Effector memory CD4-positive, alpha-beta T cell (primary cell): ENCODE data around the gene KIF14.

Experiments
- DNase-seq, 3 donors: peaks; one replicate each; pipeline ENCODE4 v3.0.0-alpha.2; 2020
- H3K27ac ChIP-seq: 2 replicates; pipeline ENCODE4 v1.7.0; 2013; ENCODE audit warnings: mild to moderate bottlenecking, low read length, moderate library complexity; ENCODE audit not compliant: insufficient read depth, poor library complexity, severe bottlenecking
- H3K27me3 ChIP-seq: replicated peaks from 2 replicates; pipeline ENCODE4 v1.7.0; 2013; ENCODE audit warnings: mild to moderate bottlenecking, low read length; ENCODE audit not compliant: insufficient read depth, control insufficient read depth, poor library complexity, severe bottlenecking
- H3K36me3 ChIP-seq: 2 replicates; pipeline ENCODE4 v1.7.0; 2013; ENCODE audit warnings: mild to moderate bottlenecking, low read length, moderate library complexity; ENCODE audit not compliant: control insufficient read depth, insufficient read depth
- H3K4me1 ChIP-seq: 2 replicates; pipeline ENCODE4 v1.7.0; 2013; ENCODE audit warnings: low read length, mild to moderate bottlenecking; ENCODE audit not compliant: control insufficient read depth, insufficient read depth, poor library complexity, severe bottlenecking
- H3K4me3 ChIP-seq: 2 replicates; pipeline ENCODE4 v1.7.0; 2013; ENCODE audit warnings: low read length, low read depth, mild to moderate bottlenecking; ENCODE audit not compliant: insufficient read depth, poor library complexity, severe bottlenecking
- H3K9me3 ChIP-seq: 2 replicates; pipeline ENCODE4 v1.7.0; 2013; ENCODE audit warnings: mild to moderate bottlenecking, low read length, moderate library complexity; ENCODE audit not compliant: control insufficient read depth

Gene KIF14

DNA sequence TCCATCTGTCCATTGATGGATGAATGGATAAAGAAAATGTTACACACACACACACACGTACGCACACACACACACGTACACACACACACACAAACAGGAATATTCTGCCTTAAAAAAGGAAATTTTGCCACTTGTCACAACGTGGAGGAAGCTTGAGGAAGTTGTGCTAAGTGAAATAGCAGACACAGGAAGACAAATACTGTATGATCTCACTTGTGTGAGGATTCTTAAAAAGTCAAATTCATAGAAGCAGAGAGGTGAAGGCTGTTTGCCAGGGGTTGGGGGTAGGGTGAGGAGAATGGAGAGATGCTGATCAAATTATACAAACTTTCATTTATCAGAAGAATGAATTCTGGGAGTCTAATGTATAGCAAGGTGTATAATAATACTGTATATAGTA lies 73.2 kb downstream of the KIF14 start:
- no peaks in the 10 kb centered on the region for H3K27me3 ChIP-seq
- H3K4me1 ChIP-seq: no peaks in the 10 kb centered on the region
- no peaks in the 10 kb centered on the region for H3K36me3 ChIP-seq
- no peak for DNase-seq
- no peak overlapping the region for H3K4me3 ChIP-seq
- no peaks in the 10 kb centered on the region for H3K9me3 ChIP-seq
- H3K27ac ChIP-seq: no peak overlapping the region

DNA sequence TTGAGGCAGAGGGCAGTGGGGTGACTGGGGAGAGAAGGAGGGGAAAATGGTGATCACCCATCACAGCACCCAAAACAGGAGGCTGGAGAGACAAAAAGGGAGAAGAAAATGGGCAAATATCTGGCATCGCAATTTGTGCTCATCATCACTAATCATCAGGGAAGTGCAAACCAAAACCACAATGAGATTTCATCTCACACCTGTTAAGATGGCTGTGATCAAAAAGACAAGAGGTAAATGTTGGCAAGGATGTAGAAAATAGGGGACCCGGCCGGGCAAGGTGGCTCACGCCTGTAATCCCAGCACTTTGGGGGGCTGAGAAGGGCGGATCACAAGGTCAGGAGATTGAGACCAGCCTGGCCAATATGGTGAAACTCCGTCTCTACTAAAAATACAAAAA lies 74.0 kb downstream of the KIF14 start:
- Histone ChIP-seq H3K36me3 (no peaks in the 10 kb centered on the region), H3K27ac (no peak overlapping the region), H3K9me3 (no peaks in the 10 kb centered on the region), H3K27me3 (no peaks in the 10 kb centered on the region), H3K4me1 (no peaks in the 10 kb centered on the region), H3K4me3 (no peak overlapping the region)
- DNase-seq: no peak

DNA sequence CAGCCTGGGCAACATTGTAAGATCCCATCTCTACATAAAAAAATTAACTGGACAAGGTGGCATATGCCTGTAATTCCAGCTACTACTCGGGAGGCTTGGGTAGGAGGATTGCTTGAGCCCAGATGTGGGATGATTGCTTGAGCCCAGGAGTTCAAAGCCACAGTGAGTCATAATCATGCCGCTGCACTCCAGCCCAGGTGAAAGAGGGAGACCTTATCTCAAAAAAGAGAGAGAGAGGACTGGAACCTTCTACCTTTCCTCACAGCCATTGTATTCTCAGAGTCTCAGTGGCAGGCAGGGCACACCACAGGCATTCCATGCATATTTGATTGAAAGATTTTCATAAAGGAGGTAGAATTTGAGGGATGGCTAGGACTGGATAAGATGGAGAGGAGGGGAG lies 78.4 kb downstream of the KIF14 start:
- H3K4me3 ChIP-seq: no peak overlapping the region
- no peaks in the 10 kb centered on the region for H3K27me3 ChIP-seq
- no peaks in the 10 kb centered on the region for H3K9me3 ChIP-seq
- DNase-seq: no peak
- no peaks in the 10 kb centered on the region for H3K36me3 ChIP-seq
- no peak overlapping the region for H3K27ac ChIP-seq
- no peaks in the 10 kb centered on the region for H3K4me1 ChIP-seq

DNA sequence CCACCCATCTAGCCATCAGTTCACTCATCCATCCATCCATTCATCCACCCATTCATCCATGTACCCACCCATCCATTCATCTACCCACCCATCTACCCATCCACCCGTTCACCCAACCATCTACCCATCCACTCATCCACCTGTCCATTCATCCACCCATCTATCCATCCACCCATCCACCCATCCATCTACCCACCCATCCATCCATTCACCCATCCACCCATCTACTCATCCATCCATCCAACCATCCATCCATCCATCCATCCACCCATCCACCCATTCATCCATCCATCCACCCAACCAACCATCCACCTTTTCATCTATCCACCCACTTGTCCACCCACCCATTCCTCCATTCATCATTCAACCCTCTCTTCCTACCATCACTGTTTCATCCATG lies 80.3 kb downstream of the KIF14 start:
- H3K4me1 ChIP-seq: no peaks in the 10 kb centered on the region
- H3K27ac ChIP-seq: no peak overlapping the region
- H3K4me3 ChIP-seq: no peak overlapping the region
- H3K36me3 ChIP-seq: no peaks in the 10 kb centered on the region
- no peaks in the 10 kb centered on the region for H3K27me3 ChIP-seq
- DNase-seq: no peak
- H3K9me3 ChIP-seq: no peaks in the 10 kb centered on the region

DNA sequence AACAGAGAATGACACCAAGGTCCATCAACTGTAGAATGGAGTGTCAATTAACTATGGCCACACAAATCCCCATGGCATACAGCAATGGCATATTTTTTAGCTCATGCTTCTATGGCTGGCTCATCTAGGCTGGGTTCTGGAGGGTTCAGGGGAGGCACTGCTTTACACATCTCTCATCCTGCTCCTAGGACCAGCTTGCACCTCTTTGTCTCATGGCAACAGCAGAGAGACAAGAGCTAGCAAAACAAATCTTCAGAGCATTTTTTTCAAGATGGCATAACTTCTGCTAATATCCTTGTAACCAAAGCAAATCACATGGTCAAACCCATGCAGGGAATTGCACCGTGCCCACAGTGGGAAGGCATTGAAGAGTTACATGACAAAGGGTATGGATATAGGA lies 82.4 kb downstream of the KIF14 start:
- Histone ChIP-seq H3K4me1 (no peaks in the 10 kb centered on the region), H3K27me3 (no peaks in the 10 kb centered on the region), H3K9me3 (no peaks in the 10 kb centered on the region), H3K27ac (no peak overlapping the region), H3K4me3 (no peak overlapping the region), H3K36me3 (no peaks in the 10 kb centered on the region)
- DNase-seq: no peak

DNA sequence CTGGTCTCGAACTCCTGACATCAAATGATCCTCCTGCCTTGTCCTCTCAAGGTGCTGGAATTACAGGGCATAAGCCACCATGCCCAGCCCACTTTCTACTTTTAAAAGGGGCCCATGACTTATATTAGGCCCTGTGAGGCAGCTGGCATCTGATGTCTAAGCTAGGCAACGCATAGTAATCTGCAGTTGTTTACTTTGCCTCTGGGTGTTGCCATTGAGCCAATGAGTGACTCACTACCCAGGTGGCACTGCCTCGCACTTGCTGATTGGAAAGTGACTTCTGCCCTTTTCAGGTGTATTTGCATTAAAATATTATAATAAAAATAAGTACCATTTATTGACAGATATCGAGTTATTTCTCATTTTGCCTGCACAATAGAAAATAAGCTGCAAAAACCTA lies 84.9 kb downstream of the KIF14 start:
- Histone ChIP-seq H3K27me3 (no peaks in the 10 kb centered on the region), H3K9me3 (no peaks in the 10 kb centered on the region), H3K27ac (no peak overlapping the region), H3K36me3 (no peaks in the 10 kb centered on the region), H3K4me1 (peaks cover 2% of the 10 kb centered on the region), H3K4me3 (no peak overlapping the region)
- no peak for DNase-seq

DNA sequence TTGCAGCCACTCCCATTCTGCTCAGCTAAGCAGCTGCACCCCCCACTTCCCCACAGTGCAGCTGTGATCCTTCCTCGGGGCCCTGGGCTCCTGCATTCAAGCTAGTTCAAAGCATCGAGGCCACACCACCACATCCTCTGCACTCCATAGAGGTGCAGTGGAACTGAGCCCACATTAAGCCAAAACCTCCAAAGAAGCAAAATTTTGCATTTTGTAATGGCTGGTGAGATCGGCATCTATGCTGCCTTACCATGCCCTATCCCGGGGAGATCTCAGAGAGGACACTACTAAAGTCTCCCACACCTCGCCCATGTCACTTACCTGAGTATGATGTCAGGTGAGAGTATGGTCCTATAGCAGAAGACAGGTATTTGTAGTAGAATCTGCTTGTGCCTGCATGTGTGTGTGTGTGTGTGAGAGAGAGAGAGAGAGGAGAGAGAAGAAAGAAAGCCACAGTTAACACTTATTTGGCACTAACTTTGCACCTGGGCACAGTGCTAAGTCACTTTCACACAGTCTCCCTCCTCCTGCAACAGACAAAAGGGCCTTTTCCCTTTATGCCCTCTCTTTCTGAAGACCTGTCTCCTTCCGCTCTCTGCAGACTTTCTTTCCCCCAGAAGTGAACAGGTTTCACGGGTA lies 89.8 kb downstream of the KIF14 start:
- peak in 2 of 3 donors; percentile 5 to 12 for DNase-seq
- Histone ChIP-seq H3K27me3 (no peaks in the 10 kb centered on the region), H3K27ac (no peak overlapping the region), H3K4me3 (no peak overlapping the region), H3K36me3 (no peaks in the 10 kb centered on the region), H3K9me3 (no peaks in the 10 kb centered on the region), H3K4me1 (peaks cover 6% of the 10 kb centered on the region)

DNA sequence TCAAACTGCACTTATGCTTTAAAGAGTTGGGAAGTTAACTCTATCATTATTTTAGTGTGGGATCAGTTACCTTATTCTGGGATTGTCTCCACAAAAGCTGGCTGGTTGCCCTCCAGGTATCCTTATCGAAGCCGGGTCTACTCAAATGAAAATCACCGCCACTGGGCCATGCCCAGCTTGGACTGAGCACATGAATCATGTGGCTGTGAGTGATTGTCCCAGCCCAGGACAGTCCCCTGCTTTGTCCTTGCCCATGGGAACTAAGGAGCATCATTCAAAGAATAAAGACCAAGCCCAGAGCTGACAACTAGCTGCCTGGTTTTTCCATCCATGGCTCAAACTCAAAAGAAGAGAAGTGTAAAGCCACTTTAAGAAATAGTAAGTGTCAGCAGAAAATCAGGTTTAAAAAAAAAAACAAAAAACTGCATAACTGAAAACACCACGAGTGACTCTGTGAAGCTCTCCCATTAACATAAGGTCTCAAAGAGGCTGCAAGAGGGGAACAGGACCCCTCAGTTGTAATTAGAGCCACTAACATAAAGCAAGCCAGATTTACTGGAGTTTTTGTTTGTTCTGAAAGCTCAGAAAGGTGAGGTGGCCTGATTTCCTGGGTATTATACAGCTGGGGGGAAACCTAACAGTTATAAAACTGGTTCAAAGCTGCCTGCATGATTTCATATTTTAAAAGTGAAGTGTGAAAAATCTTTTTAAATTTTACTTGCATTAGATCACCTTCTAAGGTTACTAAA lies 91.5 kb downstream of the KIF14 start:
- no peak for DNase-seq
- peaks cover 6% of the 10 kb centered on the region for H3K4me1 ChIP-seq
- H3K4me3 ChIP-seq: no peak overlapping the region
- H3K36me3 ChIP-seq: no peaks in the 10 kb centered on the region
- H3K9me3 ChIP-seq: no peaks in the 10 kb centered on the region
- H3K27me3 ChIP-seq: no peaks in the 10 kb centered on the region
- no peak overlapping the region for H3K27ac ChIP-seq

DNA sequence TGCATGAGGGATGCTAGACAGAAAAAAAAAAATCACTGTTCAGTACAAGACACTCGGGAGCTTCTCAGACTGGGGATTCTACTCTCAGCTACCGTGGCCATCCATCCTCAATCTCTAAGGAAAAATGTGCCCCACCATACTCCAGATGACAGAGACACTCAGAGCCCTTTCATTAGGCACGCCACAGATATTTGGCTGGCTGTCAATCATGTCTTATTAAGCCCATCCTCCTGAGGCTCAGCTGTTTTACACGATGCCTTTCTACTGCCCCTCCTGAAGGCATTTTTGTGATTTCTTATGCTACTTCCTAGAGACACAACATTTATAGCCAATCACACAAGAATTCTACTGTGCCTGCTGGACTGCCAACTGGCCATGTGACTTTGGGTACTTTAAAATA lies 92.9 kb downstream of the KIF14 start:
- Histone ChIP-seq H3K4me3 (no peak overlapping the region), H3K9me3 (no peaks in the 10 kb centered on the region), H3K27ac (no peak overlapping the region), H3K36me3 (no peaks in the 10 kb centered on the region), H3K4me1 (peaks cover 6% of the 10 kb centered on the region), H3K27me3 (no peaks in the 10 kb centered on the region)
- no peak for DNase-seq

DNA sequence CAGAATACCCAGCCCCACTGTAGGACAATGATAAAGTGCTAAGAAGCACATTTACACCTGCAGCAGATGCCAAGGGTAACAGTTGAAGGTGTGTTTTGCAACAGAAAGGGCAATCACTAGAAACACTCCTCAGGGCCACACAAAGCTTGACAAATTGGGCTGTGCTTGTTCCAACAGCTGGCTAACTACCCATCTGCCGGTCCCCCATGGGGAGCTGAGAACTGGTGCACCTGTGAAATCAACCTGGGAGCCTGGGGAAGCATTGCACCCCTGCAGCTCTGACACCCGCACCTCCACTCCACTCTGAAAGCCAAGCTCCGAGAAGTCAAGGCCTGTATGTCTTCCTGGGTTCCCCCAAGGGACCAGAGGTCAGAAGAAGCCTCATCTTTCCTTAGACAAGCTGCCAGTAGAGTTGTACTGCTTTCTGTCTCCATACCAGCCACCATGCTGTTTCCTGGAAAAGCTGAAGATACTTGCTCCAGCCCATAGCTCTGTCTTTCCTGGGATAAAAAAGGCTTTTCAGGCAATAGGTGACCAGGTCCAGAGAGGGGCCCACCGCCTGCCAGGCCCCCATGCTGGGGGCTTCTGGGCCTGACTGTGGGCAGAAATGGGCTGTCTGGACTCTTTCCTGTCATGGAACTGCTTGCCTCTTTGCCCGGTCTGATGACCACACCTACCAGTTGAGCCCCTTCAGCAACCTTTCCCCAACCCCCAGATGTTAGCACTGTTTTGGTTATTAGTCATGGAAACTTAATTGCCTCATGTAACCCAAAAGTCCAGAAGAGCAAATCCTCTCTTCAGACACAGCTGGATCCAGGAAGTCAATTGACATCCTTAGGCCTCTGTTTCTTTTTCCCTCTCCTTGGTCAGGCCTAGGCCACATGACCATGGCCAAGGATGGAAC lies 93.6 kb downstream of the KIF14 start:
- Histone ChIP-seq H3K4me1 (peaks cover 6% of the 10 kb centered on the region), H3K9me3 (no peaks in the 10 kb centered on the region), H3K27ac (no peak overlapping the region), H3K4me3 (no peak overlapping the region), H3K36me3 (no peaks in the 10 kb centered on the region), H3K27me3 (no peaks in the 10 kb centered on the region)
- no peak for DNase-seq
